Measurements from ENCODE around the gene CETP.
"Not testable (repeated sequence)": the region's sequence is repeated elsewhere in the genome, so short reads cannot be mapped to it uniquely, and the experiment has no call there.

Gene CETP

DNA sequence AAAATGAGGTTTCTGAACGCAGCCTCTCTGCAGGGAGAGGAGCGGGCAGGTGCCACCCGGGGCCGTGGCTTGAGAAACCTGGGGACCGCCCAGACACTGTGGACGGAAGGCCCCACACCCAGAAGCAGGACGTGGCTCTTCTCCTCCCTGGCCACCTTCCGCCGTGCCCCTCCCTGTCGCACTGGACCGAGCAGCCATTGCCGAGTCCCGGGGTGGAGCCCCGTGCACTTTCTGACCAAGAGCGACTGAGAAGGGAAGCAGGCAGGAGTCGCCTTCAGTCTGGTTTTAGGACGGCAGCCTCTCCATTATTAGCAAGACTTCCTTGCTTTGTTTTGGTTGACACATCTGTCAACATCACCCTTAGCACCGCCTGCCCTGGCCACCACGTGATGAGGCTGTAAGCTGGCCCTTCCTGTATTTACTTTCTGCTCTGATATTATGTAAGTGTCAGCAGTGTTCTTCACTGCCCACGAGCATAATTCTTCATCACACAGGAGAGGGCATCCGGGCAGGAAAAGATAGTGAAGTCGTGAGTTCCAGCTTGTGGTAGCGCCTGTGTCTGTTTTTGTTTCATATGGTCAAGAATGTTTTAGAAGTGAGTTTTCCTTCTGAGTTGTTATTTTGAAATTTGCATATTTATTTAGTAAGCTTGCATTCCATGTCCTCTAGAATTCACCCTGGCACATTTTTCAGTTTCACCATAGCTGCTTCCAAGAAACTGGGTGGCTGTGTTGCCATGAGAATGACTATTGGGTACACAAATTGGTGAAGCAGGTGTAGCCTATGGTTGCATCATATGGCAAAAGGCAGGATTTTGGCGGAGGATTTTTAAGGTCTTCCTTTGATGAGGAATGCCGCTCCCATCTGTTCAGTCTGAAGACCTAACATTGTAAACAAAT is 28.8 kb upstream of the CETP start:
- peak; percentile 59 to 87 (median 76) for DNase-seq
- intact Hi-C loops (cut with DNase I), result loop anchor here (10.0 kb wide), 1 partner anchor 68 kb away; the partner anchor contains the start of gene SLC12A3

DNA sequence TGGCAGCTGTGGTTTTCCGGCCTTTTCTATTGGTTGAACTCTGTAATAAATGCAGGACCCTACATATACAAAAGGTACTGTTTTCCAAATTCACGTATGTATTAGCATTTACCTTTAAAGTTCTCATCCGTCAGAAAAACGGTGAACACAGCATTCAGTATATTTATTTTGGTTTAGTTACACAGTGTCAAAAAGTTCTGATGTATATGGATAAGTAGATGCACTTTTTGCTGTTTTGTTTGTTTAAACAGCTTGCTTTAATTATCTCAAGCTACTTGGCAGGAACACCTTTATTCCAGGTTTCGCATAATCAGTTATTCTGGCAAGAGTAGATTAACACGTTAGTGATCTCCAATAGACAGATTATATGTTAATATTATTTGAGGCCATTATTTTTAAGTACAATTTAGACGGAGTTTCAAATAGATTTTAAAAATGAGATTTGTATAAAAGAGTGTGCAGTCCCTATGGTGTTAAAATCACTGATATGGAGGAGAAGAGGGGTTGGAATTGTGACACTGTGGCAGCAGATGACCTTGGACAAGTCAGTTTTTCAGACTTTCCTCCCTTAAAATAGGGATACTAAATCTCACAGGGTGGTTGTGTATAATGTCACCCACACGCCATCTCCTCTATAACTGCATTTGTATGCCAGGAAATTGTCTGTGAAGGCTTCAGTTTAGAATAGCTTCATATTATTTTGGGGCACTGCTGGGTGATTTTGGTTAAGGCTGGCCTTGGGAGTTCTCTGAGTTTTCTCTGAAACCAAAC is 27.7 kb upstream of the CETP start:
- intact Hi-C loops (cut with DNase I), result loop anchor here (10.0 kb wide), 1 partner anchor 69 kb away; the partner anchor contains the start of gene SLC12A3

DNA sequence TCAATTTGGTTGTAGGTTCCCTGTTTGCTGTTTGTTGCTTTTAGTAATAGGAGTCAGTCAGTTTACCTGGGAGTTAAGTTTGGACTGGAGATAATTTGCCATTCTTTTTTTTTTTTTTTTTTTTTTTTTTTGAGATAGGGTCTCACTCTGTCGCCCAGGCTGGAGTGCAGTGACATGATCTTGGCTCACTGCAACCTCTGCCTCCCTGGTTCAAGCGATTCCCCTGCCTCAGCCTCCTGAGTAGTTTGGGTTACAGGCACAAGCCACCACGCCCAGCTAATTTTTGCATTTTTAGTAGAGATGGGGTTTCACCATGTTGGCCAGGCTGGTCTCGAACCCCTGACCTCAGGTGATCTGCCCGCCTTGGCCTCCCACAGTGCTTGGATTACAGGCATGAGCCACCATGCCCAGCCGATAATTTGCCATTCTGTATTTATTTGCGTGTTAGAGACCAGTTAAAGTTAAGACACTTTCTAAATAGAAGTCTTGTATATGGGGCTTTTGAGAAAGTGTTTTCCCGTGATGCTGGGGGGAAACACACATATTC is 27.1 kb upstream of the CETP start:
- DNase-seq, result not testable (repeated sequence)
- intact Hi-C loops (cut with DNase I), result loop anchor here (10.0 kb wide), 1 partner anchor 70 kb away; the partner anchor contains the start of gene SLC12A3

More for the DNA sequence above, 27.7 kb upstream of the CETP start:
- no peak for DNase-seq

DNA sequence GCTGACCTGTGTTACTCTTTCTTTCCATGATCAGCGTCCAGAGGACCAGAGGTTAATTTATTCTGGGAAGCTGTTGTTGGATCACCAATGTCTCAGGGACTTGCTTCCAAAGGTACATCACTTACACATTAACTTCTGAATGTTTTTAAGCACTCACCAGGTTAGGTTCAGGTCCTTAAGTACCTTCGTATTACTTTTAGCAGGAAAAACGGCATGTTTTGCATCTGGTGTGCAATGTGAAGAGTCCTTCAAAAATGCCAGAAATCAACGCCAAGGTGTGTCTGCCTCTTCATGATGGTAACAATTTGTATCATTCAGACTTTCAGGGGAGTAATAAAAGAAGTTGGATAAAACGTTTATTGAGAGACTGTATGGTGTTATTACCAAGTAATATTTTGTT is 26.5 kb upstream of the CETP start:
- DNase-seq, result no peak
- intact Hi-C loops (cut with DNase I), result loop anchor here (10.0 kb wide), 1 partner anchor 70 kb away; the partner anchor contains the start of gene SLC12A3

DNA sequence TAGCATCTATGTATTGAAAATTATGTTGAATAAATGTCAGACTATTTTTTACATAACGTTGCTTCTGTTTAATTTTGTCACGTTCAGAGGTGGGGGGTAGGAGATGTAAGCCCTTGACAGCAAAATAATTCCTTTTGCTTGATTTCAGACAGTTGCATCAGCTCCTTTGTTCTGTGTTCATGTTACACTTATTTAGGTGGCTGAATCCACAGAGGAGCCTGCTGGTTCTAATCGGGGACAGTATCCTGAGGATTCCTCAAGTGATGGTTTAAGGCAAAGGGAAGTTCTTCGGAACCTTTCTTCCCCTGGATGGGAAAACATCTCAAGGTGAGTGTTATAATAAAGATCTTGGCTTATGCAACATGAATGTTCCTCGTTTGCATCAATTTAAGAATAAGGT is 25.3 kb upstream of the CETP start:
- intact Hi-C loops (cut with DNase I), result loop anchor here (10.0 kb wide), 1 partner anchor 72 kb away; the partner anchor contains the start of gene SLC12A3
- no peak for DNase-seq

DNA sequence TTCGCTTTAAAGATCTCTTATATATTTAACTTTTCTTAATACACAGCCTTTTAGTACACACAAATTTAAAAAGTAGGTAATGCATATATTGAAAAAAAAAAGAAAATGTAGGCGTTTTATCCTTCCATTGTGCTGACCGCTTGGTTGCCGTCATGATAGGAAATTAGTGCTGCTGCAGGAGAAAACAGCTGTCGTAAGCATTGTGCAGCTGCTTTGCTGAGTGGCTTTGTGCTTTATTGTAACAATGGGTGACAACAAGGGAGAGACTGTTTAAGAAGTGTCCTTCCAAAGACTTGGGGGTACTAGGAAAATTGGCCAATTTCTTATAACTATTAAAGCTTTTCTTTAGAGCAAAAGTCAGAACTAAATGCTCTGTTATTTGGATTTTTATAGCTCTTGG is 24.8 kb upstream of the CETP start:
- peak in 2 of 42 donors; percentile 48 to 53 for DNase-seq
- intact Hi-C loops (cut with DNase I), result loop anchor here (10.0 kb wide), 1 partner anchor 72 kb away; the partner anchor contains the start of gene SLC12A3

DNA sequence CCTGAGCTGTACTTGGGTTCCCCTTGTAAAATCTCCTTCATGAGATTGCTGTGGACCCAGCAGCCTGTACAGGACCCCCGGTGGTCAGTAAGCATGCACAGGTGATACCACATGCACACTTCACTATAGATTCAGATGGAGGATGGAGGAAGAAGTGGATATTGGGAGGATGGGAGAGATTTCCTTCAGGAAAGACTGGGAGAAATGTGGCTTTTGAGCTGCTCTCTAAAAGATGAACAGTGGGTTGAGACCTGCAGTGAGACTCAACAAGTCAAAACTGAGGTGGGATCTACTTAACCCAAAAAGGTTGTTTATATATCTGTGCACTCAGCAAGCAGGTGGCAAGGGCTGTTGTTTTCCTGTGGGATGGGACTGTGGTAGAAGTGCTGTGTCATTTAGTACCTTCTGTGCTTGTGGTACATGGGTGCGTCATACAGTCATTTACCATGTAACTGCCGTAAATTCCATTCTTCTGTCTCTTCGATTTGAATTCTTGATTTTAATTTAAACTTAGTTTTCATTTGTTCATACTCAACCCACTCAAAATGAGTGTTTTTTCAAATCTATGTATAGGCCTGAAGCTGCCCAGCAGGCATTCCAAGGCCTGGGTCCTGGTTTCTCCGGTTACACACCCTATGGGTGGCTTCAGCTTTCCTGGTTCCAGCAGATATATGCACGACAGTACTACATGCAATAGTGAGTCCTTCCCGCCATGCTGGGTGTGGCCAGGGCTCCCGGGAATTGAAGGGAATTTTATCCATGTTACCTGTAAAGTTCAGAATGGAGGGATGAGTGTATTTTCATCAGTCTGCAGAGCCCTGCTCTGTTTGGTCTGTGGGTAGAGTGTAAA is 22.9 kb upstream of the CETP start:
- intact Hi-C loops (cut with DNase I), result loop anchor here (10.0 kb wide), 1 partner anchor 74 kb away; the partner anchor contains the start of gene SLC12A3
- no peak for DNase-seq

DNA sequence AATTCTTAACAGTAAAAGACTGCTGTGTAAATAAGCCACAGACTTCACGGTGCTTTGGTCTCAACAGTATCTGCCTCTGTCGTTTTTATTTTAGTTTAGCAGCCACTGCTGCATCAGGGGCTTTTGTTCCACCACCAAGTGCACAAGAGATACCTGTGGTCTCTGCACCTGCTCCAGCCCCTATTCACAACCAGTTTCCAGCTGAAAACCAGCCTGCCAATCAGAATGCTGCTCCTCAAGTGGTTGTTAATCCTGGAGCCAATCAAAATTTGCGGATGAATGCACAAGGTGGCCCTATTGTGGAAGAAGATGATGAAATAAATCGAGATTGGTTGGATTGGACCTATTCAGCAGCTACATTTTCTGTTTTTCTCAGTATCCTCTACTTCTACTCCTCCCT is 21.9 kb upstream of the CETP start:
- DNase-seq, result no peak
- intact Hi-C loops (cut with DNase I), result loop anchor here (10.0 kb wide), 1 partner anchor 75 kb away; the partner anchor contains the start of gene SLC12A3

DNA sequence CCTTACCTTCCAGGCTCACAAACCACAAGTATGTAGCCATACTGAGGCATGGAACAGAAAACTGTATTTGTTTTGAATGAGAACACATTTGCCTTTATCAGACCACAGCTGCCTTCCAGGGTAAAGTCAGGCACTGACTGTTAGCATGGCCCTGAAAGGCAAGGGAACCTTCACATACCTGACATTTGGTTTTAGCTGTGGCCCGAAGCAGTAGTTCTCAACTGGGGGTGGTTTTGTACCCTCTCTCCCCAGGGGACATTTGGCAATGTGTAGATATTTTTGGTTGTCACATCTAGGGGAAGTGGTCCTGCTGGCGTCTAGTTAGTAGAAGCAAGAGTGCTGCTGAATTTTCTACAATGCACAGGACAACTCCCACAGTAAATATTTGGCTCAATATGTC is 20.7 kb upstream of the CETP start:
- intact Hi-C loops (cut with DNase I), result no loop called here
- peak in 1 of 42 donors; percentile 7 for DNase-seq

DNA sequence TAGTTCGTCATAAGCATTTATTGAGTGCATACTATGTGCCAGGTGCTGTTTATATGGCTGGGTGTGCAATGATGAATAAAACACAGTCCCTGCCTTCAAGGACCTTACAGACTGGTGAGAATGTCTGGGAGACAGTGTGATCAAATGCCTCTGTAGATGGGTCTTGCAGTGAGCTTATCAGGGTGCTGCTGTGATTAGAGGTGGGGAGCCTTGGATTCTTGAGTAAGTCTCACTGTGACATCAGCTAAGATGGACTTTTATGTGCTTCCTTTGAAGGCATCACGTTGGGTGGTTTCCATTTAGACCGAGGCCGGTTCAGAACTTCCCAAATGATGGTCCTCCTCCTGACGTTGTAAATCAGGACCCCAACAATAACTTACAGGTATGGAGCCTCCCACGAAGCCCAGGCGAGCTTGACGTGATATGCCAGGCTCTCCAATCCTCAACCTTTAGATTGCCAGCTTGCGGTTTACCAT is 19.9 kb upstream of the CETP start:
- intact Hi-C loops (cut with DNase I), result no loop called here
- peak in 1 of 42 donors; percentile 9 for DNase-seq

DNA sequence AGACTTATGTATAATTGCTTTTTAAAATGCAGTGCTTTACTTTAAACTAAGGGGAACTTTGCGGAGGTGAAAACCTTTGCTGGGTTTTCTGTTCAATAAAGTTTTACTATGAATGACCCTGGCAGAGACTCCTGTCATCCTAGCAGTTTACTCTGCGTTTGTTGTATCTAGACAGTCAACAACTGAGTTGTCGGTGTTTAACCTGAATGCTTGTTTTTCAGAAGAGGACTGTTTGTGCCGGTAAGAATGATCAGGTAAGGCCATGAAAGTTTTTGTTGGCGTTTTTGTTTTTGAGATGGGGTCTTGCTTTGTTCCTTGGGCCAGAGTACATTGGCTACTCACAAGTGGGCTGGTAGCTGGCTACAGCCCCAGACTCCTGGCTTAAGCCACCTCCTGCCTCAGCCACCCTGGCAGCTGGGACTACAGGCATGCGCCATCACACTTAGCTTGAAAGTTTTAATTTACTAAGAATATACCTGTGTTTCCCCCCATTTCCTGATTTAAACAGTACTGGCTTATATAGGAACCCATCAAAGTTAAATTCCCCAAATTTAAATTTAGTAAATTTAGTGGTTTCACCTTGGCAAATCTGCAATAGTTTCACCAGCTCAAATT is 17.9 kb upstream of the CETP start:
- intact Hi-C loops (cut with DNase I), result no loop called here
- peak in 2 of 42 donors; percentile 19 to 38 for DNase-seq

DNA sequence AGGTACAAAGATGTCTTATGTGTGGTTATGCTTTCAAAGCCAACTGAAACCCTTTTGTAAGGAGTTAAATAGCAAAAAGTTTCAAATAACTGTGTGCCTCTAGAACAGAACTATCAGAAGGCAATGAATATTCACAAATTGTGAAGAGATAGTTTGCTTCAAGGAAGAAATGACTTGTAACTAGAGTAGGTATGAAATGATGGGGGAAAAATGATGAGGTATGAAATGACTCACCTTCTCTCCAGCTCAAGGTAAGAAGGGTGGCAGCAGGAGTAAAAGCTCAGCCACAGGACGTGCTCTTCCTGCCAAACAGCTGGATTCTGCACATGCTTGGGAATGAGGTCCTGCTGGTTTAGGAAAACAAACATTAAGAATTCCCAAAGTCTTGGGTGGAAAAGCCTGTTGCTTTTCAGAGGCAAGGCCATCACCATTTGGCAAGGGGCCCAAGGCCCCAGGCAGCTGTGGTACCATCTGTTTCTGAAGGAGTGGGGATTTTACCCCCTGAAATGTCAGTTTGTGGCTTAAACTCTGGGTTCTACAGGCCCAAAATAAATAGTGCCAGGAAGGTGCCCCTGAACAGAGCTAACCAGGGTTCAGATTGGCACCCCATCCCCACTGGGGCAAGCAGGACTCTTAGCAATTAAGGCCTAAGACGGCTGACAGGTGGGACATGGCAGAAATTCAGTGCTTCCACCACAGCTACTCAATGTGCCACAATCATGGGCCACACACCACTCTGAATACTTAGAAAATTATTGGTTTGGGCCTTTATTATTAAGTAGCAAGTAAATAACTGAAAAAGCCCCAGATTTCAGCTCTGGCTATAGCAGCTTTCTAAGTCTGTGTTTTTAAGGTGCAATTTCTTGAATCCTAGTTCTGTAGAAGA is 16.6 kb upstream of the CETP start:
- DNase-seq, result peak in 5 of 42 donors; percentile 11 to 42 (median 30)
- intact Hi-C loops (cut with DNase I), result no loop called here

DNA sequence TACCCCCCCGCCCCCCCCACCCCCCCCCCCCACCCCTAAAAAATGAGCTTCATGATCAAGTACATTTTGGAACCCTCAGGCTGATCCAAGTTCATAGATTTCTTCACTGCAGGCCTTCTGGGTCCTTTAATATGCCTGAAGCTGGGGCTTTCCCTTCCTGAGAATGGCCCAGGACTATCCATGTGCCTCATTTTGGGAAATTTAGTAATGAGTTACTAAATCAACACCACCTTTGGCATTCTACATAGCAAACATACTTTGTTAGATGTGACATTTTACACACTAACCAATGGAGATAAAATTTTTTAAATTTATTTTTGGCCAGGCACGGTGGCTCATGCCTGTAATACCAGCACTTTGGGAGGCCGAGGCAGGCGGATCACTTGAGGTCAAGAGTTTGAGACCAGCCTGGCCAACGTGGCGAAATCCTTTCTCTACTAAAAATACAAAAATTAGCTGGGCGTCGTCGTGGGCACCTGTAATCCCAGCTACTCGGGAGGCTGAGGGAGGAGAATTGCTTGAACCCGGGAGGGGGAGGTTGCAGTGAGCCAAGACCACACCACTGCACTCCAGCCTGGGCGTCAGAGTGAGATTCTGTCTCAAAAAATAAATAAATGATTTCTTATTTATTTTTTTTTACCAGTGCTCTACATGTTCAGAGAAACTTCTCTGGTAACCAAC is 15.8 kb upstream of the CETP start:
- intact Hi-C loops (cut with DNase I), result no loop called here
- DNase-seq, result peak in 1 of 42 donors; percentile 11

DNA sequence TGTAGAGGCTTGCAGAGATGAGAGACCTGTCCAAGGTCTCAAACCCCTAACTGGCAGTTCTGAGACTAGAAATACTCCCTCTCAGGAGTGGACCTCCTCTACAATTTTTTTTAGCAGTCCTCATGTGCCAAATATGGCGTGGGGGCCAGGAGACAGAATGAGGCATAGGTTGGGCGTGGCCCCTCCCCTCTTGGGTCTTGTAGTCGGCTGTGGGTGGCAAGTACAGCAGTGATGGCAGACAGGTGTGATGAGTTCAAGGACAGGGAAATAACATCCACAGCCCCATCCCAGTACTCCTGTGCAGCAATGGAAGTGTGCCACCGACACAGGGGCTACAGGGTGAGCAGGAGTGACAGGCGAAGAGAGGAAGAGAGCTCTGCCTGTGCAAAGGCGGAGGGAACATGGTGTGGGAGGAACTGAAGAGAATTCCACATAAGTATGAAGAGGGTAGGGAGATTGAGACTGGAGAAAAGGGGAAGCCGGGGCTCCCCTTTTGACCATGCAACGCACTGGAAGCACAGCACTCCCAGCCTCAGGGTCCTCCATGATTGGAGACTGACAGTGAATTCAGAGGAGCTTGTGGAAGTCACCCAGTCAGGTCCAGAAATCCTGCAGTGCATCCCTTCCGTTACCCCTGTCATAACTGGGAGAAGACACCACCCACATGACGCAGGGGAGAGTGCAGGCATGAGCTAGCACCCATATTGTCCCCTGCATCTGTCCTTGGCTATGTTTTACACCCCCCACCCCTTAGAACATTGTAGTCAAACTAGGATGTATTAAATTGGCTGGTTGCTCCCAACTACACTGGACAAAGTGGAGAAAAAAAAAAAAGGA is 14.8 kb upstream of the CETP start:
- intact Hi-C loops (cut with DNase I), result no loop called here

DNA sequence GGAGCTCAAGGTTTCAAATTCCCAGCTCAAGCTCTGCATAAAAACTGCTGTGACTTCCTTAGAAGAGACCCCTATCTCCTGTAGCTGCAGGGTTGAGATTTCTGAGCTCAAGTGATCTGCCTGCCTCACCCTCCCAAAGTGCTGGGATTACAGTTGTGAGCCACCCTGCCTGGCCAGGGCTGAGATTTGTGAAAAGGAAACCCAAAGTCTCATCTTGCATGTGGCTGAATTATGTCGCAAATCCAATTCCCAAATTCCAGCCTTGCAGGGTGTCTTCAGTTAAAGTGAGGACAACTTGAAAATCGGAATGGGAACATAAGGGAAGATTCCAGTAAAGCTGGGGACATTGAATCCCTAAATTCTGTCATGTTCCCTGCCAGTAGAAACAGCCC is 14.2 kb upstream of the CETP start:
- intact Hi-C loops (cut with DNase I), result no loop called here
- peak in 4 of 42 donors; percentile 10 to 28 (median 14) for DNase-seq

More for the DNA sequence above, 14.8 kb upstream of the CETP start:
- DNase-seq, result peak in 41 of 42 donors; percentile 29 to 93 (median 69)

Measured in head of caudate nucleus (tissue), 42 donors.